Activated CD8-positive, alpha-beta T cell treated with anti-CD3 and anti-CD28 coated beads, Interleukin-2, amount 10 ng/mL, durations not matched to agents 7 days and 5 days (primary cell): Measurements from ENCODE around the gene CENPA. TPM values are rescaled to one million over a fixed set of nuclear protein-coding genes. Genes with fewer than 3 reads are reported as not detected.

Experiments
- ATAC-seq: fragments of 150-1000 bp; cut with Tn5 transposase; one replicate; pipeline ENCODE4 v1.10.0; 2021; ENCODE audit warnings: moderate library complexity
- CTCF ChIA-PET: fragments of 350-600 bp; sonication (Branson Sonifier 250); formaldehyde crosslinking; loops from one replicate; lab custom pipeline; 2021; ENCODE audit warnings: antibody characterized with exemption; lab: Charles Lee
- POLR2A ChIA-PET: fragments of 350-600 bp; sonication (Branson Sonifier 250); formaldehyde crosslinking; loops from one replicate; lab custom pipeline; 2021; ENCODE audit warnings: antibody characterized with exemption; lab: Charles Lee
- DNase-seq: peaks from one replicate; pipeline ENCODE4 v3.0.0-alpha.2; 2020
- H3K27ac Mint-ChIP-seq: one replicate; pipeline ENCODE4 v1.8.0; 2021; ENCODE audit warnings: mild to moderate bottlenecking, mixed read lengths
- H3K27me3 Mint-ChIP-seq: one replicate; pipeline ENCODE4 v1.8.0; 2021; ENCODE audit warnings: low read depth, mixed read lengths
- H3K36me3 Mint-ChIP-seq: one replicate; pipeline ENCODE4 v1.8.0; 2021; ENCODE audit warnings: low read depth, mixed read lengths
- H3K4me1 Mint-ChIP-seq: one replicate; pipeline ENCODE4 v1.8.0; 2021; ENCODE audit warnings: low read depth, mixed read lengths
- H3K4me3 Mint-ChIP-seq: one replicate; pipeline ENCODE4 v1.8.0; 2021; ENCODE audit warnings: mild to moderate bottlenecking, mixed read lengths
- H3K9me3 Mint-ChIP-seq: one replicate; pipeline ENCODE4 v1.8.0; 2022; ENCODE audit warnings: mixed read lengths; ENCODE audit not compliant: insufficient read depth
- total RNA-seq, 2 experiments: library from RNA; stranded (reverse); gene quantifications; one replicate each; pipeline ENCODE4 v1.2.3, GENCODE V29; 2021

CENPA gene
- total RNA-seq, 2 experiments from 2014 or later = 55.2 to 58.1 TPM

DNA sequence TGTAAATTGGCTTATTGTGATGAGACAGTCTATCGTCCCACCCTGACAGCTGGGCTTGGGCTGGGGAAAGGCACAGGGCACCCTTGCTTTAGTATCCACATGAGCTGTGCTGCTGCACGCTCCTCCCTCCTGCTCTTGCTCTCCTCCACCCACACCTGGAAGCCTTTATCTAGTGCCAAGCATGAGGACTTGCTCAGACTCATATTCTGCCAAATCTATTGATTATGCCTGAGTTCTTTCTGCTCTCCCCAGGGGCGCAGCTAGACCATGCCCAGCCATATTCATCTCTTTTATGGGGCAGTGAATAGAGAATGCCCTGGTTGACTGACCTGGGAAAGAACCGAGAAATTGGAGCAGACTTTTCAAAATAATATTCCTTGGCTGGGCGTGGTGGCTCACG is 33.1 kb downstream of the CENPA start:
- no peak for ATAC-seq
- DNase-seq = no peak
- no peaks in the 10 kb centered on the region for H3K9me3 Mint-ChIP-seq
- no peaks in the 10 kb centered on the region for H3K4me1 Mint-ChIP-seq
- peaks cover 3% of the 10 kb centered on the region for H3K27me3 Mint-ChIP-seq
- POLR2A ChIA-PET = no interaction called here
- H3K4me3 Mint-ChIP-seq = no peak overlapping the region
- CTCF ChIA-PET = no interaction called here
- H3K27ac Mint-ChIP-seq = no peak overlapping the region
- no peaks in the 10 kb centered on the region for H3K36me3 Mint-ChIP-seq

DNA sequence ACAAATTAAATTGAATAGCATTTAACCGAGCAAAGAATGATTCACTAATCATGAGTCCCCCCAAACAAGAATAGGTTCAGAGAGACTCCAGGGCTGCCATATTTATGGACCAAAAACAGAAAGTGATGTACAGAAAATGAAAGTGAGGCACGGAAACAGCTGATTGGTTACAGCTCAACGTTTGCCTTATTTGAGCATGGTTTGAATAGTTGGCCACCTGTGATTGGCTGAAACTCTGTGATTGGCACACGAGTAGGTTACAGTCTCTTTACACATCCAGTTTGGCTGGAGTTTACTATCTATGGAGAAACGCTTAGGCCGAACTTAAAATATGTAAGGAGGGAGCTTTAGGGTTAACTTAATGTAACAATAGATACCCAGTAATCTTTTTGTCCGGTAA is 35.1 kb downstream of the CENPA start:
- no peak overlapping the region for H3K4me3 Mint-ChIP-seq
- no peaks in the 10 kb centered on the region for H3K36me3 Mint-ChIP-seq
- H3K4me1 Mint-ChIP-seq = no peaks in the 10 kb centered on the region
- ChIA-PET CTCF (interaction anchor here (1.4 kb wide), 1 partner anchor 102 kb away, joined by 4 read pairs; no protein-coding TSS in a partner anchor), POLR2A (no interaction called here)
- H3K27me3 Mint-ChIP-seq = peaks cover 3% of the 10 kb centered on the region
- no peak for ATAC-seq
- no peak overlapping the region for H3K27ac Mint-ChIP-seq
- H3K9me3 Mint-ChIP-seq = no peaks in the 10 kb centered on the region
- no peak for DNase-seq

- Mint-ChIP-seq H3K27me3 (peaks cover 3% of the 10 kb centered on the region), H3K4me1 (no peaks in the 10 kb centered on the region), H3K27ac (no peak overlapping the region), H3K4me3 (no peak overlapping the region), H3K36me3 (no peaks in the 10 kb centered on the region), H3K9me3 (no peaks in the 10 kb centered on the region)
- ATAC-seq (no peak), DNase-seq (no peak)
- CTCF ChIA-PET = interaction anchor here (0.6 to 1.6 kb wide), 2 partner anchors 23 to 1578 kb away, joined by 3 to 9 read pairs; no protein-coding TSS in a partner anchor
- POLR2A ChIA-PET = no interaction called here
Measured at GRCh38 chr2:26822877-26823276, 37.0 kb downstream of the CENPA start.

- Mint-ChIP-seq H3K36me3 (no peaks in the 10 kb centered on the region), H3K27me3 (peaks cover 39% of the 10 kb centered on the region), H3K4me3 (no peak overlapping the region), H3K27ac (no peak overlapping the region), H3K4me1 (no peaks in the 10 kb centered on the region), H3K9me3 (no peaks in the 10 kb centered on the region)
- POLR2A ChIA-PET = no interaction called here
- CTCF ChIA-PET = no interaction called here
- DNase-seq = no peak
- no peak for ATAC-seq
Measured at GRCh38 chr2:26838121-26838906, 52.5 kb downstream of the CENPA start.

DNA sequence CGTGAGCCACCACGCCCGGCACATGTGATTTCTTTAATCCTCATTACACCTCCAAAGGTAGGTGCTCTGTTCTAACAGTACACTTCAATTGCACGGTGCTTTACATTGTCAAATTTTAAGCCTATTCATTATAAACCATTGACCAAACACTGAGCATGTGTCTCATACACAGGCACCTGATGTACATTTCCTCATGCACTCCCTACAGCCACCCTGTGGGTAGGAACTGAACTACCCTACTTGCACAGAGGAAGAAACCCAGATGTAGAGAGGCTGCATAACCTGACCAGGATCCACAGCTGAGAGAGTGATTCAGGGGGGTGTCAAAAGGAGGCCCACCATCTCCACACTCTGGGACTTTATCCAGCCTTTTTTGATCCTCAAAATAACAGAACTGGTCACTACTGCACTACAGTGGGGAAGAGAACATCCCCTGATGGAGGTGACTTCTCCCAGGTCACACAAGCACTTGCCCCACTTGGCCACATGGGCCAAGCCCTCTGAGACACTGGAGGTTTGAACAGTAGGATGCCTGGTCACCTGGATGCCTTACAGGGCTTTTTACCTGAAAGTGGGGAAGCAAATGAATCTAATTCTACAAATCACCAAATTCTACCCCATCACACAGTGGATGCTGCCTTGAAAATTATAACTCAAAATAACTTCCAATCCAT is 55.2 kb downstream of the CENPA start:
- Mint-ChIP-seq H3K4me3 (no peak overlapping the region), H3K27ac (no peak overlapping the region), H3K36me3 (no peaks in the 10 kb centered on the region), H3K27me3 (peaks cover 37% of the 10 kb centered on the region), H3K4me1 (no peaks in the 10 kb centered on the region), H3K9me3 (no peaks in the 10 kb centered on the region)
- ATAC-seq = no peak
- ChIA-PET CTCF (interaction anchor here (0.7 to 1.1 kb wide), 2 partner anchors 60 to 462 kb away, joined by 4 to 5 read pairs; no protein-coding TSS in a partner anchor), POLR2A (no interaction called here)
- peak; percentile 21 for DNase-seq

- Mint-ChIP-seq H3K4me3 (no peak overlapping the region), H3K36me3 (no peaks in the 10 kb centered on the region), H3K27me3 (peaks cover 41% of the 10 kb centered on the region), H3K4me1 (peaks cover 6% of the 10 kb centered on the region), H3K27ac (no peak overlapping the region), H3K9me3 (no peaks in the 10 kb centered on the region)
- CTCF ChIA-PET = no interaction called here
- peak; percentile 2 for DNase-seq
- ATAC-seq = no peak
- POLR2A ChIA-PET = no interaction called here
Measured at GRCh38 chr2:26843041-26843440, 57.2 kb downstream of the CENPA start.

Other genes starting within 250 kb of the CENPA start
- not detected for gene CIB4, start 144.7 kb upstream of the CENPA start, total RNA-seq
- not detected for gene KCNK3, start 93.3 kb upstream of the CENPA start, total RNA-seq
- gene SLC35F6, start 21.8 kb upstream of the CENPA start, total RNA-seq = 10 to 100 TPM; 21.0 to 21.1 TPM
- gene DPYSL5, start 62.1 kb downstream of the CENPA start, total RNA-seq = not detected
- gene MAPRE3, start 184.6 kb downstream of the CENPA start, total RNA-seq = under 1 TPM; 0.52 to 0.95 TPM
- 10 to 100 TPM; 73.7 to 75.6 TPM for gene TMEM214, start 246.9 kb downstream of the CENPA start, total RNA-seq